ENCODE data around the gene BCL2L15.

The BCL2L15 gene

GRCh38 chr1:113870778-113871177 lies 16.6 kb downstream of the BCL2L15 start:
- ATAC-seq, result no peak
- TF ChIP-seq SNAI2 (CRISPR knock-in tag; IDR thresholded peaks at IDR 0.05) (no peak), PPARA (CRISPR knock-in tag; IDR thresholded peaks at IDR 0.05; ENCODE audit: borderline replicate concordance) (no peak), GLIS3 (CRISPR knock-in tag; IDR thresholded peaks at IDR 0.05) (no peak), ZNF70 (CRISPR knock-in tag; IDR thresholded peaks at IDR 0.05) (no peak), ZFP30 (CRISPR knock-in tag; IDR thresholded peaks at IDR 0.05) (no peak), ZC3H10 (CRISPR knock-in tag; IDR thresholded peaks at IDR 0.05) (no peak), ZNF8 (CRISPR knock-in tag; IDR thresholded peaks at IDR 0.05) (no peak), ISL1 (CRISPR knock-in tag; IDR thresholded peaks at IDR 0.05) (no peak), TCF4 (CRISPR knock-in tag; IDR thresholded peaks at IDR 0.05; ENCODE audit: borderline replicate concordance) (no peak), RARB (CRISPR knock-in tag; IDR thresholded peaks at IDR 0.05) (no peak), CSRNP3 (CRISPR knock-in tag; IDR thresholded peaks at IDR 0.05) (no peak)

GRCh38 chr1:113868387-113869083 lies 18.8 kb downstream of the BCL2L15 start:
- no peak for ATAC-seq
- TF ChIP-seq POU6F1 (CRISPR knock-in tag; IDR thresholded peaks at IDR 0.05; ENCODE audit: borderline replicate concordance, low read depth), result no peak

- TF ChIP-seq ZC3H10 (CRISPR knock-in tag; IDR thresholded peaks at IDR 0.05) (no peak), ISL1 (CRISPR knock-in tag; IDR thresholded peaks at IDR 0.05) (no peak), CSRNP3 (CRISPR knock-in tag; IDR thresholded peaks at IDR 0.05) (no peak), CSDC2 (CRISPR knock-in tag; IDR thresholded peaks at IDR 0.05) (no peak), PPARA (CRISPR knock-in tag; IDR thresholded peaks at IDR 0.05; ENCODE audit: borderline replicate concordance) (no peak), ARNTL (CRISPR knock-in tag; IDR thresholded peaks at IDR 0.05; ENCODE audit: borderline replicate concordance, low read depth) (no peak), TCF4 (CRISPR knock-in tag; IDR thresholded peaks at IDR 0.05; ENCODE audit: borderline replicate concordance) (no peak), PATZ1 (CRISPR knock-in tag; IDR thresholded peaks at IDR 0.05; ENCODE audit: borderline replicate concordance) (no peak), TSHZ2 (CRISPR knock-in tag; IDR thresholded peaks at IDR 0.05) (no peak), ZNF565 (CRISPR knock-in tag; conservative IDR thresholded peaks at IDR 0.05; ENCODE audit: low read depth) (no peak), TOX (CRISPR knock-in tag; IDR thresholded peaks at IDR 0.05; ENCODE audit: borderline replicate concordance) (no peak), OSR1 (CRISPR knock-in tag; IDR thresholded peaks at IDR 0.05) (no peak), CREB5 (CRISPR knock-in tag; IDR thresholded peaks at IDR 0.05; ENCODE audit: low read depth) (no peak), BACH2 (CRISPR knock-in tag; IDR thresholded peaks at IDR 0.05; ENCODE audit: borderline replicate concordance) (no peak), ZFP30 (CRISPR knock-in tag; IDR thresholded peaks at IDR 0.05) (no peak), ZNF70 (CRISPR knock-in tag; IDR thresholded peaks at IDR 0.05) (no peak), GLIS3 (CRISPR knock-in tag; IDR thresholded peaks at IDR 0.05) (no peak), POU6F1 (CRISPR knock-in tag; IDR thresholded peaks at IDR 0.05; ENCODE audit: borderline replicate concordance, low read depth) (no peak)
- no peak for ATAC-seq
These were observed 25.7 kb downstream of the BCL2L15 start for GRCh38 chr1:113861641-113862040.

Data from SK-N-SH treated with all-trans-retinoic acid at 6 μM for 48 hours (cell line).